Caco-2 (cell line): ENCODE measurements around the gene MEPE. TPM values are rescaled to one million over a fixed set of nuclear protein-coding genes. Genes with fewer than 3 reads are reported as not detected.

Experiments used
- BruUV-seq: library from RNA; stranded (reverse); fragments of 400-500 nt; replicated peaks from 2 replicates; lab custom pipeline; 2021; lab: Mats Ljungman, UMichigan
- CTCF ChIA-PET: fragments of 300-600 bp; sonication (Branson Sonifier 250); formaldehyde crosslinking; loops from one replicate; lab custom pipeline; 2022; ENCODE audit warnings: antibody characterized with exemption; lab: Charles Lee
- POLR2A ChIA-PET: fragments of 300-600 bp; sonication (Branson Sonifier 250); formaldehyde crosslinking; loops from one replicate; lab custom pipeline; 2022; ENCODE audit warnings: antibody characterized with exemption; lab: Charles Lee
- DNase-seq, 2 experiments: peaks; one replicate each; pipeline versions ENCODE4 v3.0.0 to v3.0.0-alpha.2; 2020 to 2022
- H3K27me3 ChIP-seq: replicated peaks from 2 replicates; pipeline ENCODE4 v1.6.0; 2011; ENCODE audit warnings: low read length; ENCODE audit not compliant: control insufficient read depth, insufficient read depth
- H3K36me3 ChIP-seq: 2 replicates; pipeline ENCODE4 v1.5.1; 2011; ENCODE audit warnings: low read length; ENCODE audit not compliant: control insufficient read depth, insufficient read depth
- H3K4me1 ChIP-seq: fragments of 250-450 bp; sonication (Bioruptor Pico); 2 replicates; pipeline ENCODE4 v1.5.1; 2020; ENCODE audit warnings: mild to moderate bottlenecking
- H3K4me3 ChIP-seq: 2 replicates; pipeline ENCODE4 v1.5.1; 2011; ENCODE audit warnings: low read depth, mild to moderate bottlenecking, control low read depth, low read length
- H3K9me3 ChIP-seq: fragments of 250-450 bp; sonication (Bioruptor Pico); 2 replicates; pipeline ENCODE4 v1.5.1; 2020; ENCODE audit warnings: mild to moderate bottlenecking, moderate library complexity
- H3K27ac Mint-ChIP-seq: one replicate; pipeline ENCODE4 v1.8.0; 2022; ENCODE audit warnings: mixed read lengths; ENCODE audit not compliant: unreplicated experiment
- H3K27me3 Mint-ChIP-seq: one replicate; pipeline ENCODE4 v1.8.0; 2022; ENCODE audit warnings: mixed read lengths; ENCODE audit not compliant: insufficient read depth, unreplicated experiment
- H3K36me3 Mint-ChIP-seq: one replicate; pipeline ENCODE4 v1.8.0; 2022; ENCODE audit warnings: mild to moderate bottlenecking, mixed read lengths; ENCODE audit not compliant: insufficient read depth, unreplicated experiment
- H3K4me1 Mint-ChIP-seq: one replicate; pipeline ENCODE4 v1.8.0; 2022; ENCODE audit warnings: low read depth, mixed read lengths; ENCODE audit not compliant: unreplicated experiment
- H3K4me3 Mint-ChIP-seq: one replicate; pipeline ENCODE4 v1.8.0; 2022; ENCODE audit warnings: mild to moderate bottlenecking, moderate library complexity, mixed read lengths; ENCODE audit not compliant: unreplicated experiment
- H3K9me3 Mint-ChIP-seq: one replicate; pipeline ENCODE4 v1.8.0; 2022; ENCODE audit warnings: mixed read lengths; ENCODE audit not compliant: unreplicated experiment
- CTCF ChIP-seq, 2 experiments: fragments of 200-600 bp in 1 of 2; IDR thresholded peaks; 1 replicate in 1 of 2; 2 replicates in 1 of 2; pipeline versions ENCODE4 v1.5.1 to v1.8.0; 2011 to 2022; ENCODE audit warnings: antibody characterized with exemption in 1 of 2, control low read depth in 1 of 2, inconsistent platforms in 1 of 2, low read depth in 1 of 2, low read length in 1 of 2, mild to moderate bottlenecking in 1 of 2, moderate library complexity in 1 of 2; ENCODE audit not compliant: insufficient read depth in 1 of 2, severe bottlenecking in 1 of 2, unreplicated experiment in 1 of 2
- intact Hi-C: fragments of 100-400 bp; cut with micrococcal nuclease; formaldehyde crosslinking; loops from one replicate; pipeline ENCODE4 v1.10.0; 2022; ENCODE audit not compliant: unreplicated experiment
- total RNA-seq: library from RNA; stranded (reverse); gene quantifications from 2 replicates; pipeline ENCODE4 v1.2.3, GENCODE V29; 2022

The MEPE gene
- total RNA-seq, 1 experiment from 2014 or later, result not detected

GRCh38 chr4:87823200-87823599 lies 9.6 kb upstream of the MEPE start:
- no peaks in the 10 kb centered on the region for H3K27me3 ChIP-seq
- POLR2A ChIA-PET, result no interaction called here
- H3K4me3 ChIP-seq, result no peak overlapping the region
- no peaks in the 10 kb centered on the region for H3K36me3 Mint-ChIP-seq
- no peak overlapping the region for H3K27ac Mint-ChIP-seq
- no peaks in the 10 kb centered on the region for H3K9me3 Mint-ChIP-seq
- no peak overlapping the region for H3K4me3 Mint-ChIP-seq
- 0 out of 2 replicates have a peak, but pooled peaks cover 6% of the 10 kb centered on the region for H3K4me1 ChIP-seq
- no peak for DNase-seq
- no peaks in the 10 kb centered on the region for H3K9me3 ChIP-seq
- peaks cover 7% of the 10 kb centered on the region for H3K4me1 Mint-ChIP-seq
- intact Hi-C loops, result no loop called here
- BruUV-seq, result no TSS peak
- TF ChIP-seq CTCF (IDR thresholded peaks at IDR 0.05; ENCODE audit: insufficient read depth in 1 of 2, low read depth in 1 of 2, low read length in 1 of 2, severe bottlenecking in 1 of 2, unreplicated experiment in 1 of 2), result no peak
- no peaks in the 10 kb centered on the region for H3K36me3 ChIP-seq
- CTCF ChIA-PET, result no interaction called here
- peaks cover under 1% of the 10 kb centered on the region for H3K27me3 Mint-ChIP-seq

- no peaks in the 10 kb centered on the region for H3K36me3 Mint-ChIP-seq
- Histone ChIP-seq H3K4me1 (0 out of 2 replicates have a peak, but pooled peaks cover 6% of the 10 kb centered on the region), H3K27me3 (no peaks in the 10 kb centered on the region), H3K36me3 (no peaks in the 10 kb centered on the region), H3K4me3 (no peak overlapping the region), H3K9me3 (no peaks in the 10 kb centered on the region)
- peaks cover 7% of the 10 kb centered on the region for H3K4me1 Mint-ChIP-seq
- no peak overlapping the region for H3K27ac Mint-ChIP-seq
- peaks cover 2% of the 10 kb centered on the region for H3K27me3 Mint-ChIP-seq
- intact Hi-C loops, result no loop called here
- no peaks in the 10 kb centered on the region for H3K9me3 Mint-ChIP-seq
- no peak for DNase-seq
- no peak overlapping the region for H3K4me3 Mint-ChIP-seq
- ChIA-PET POLR2A (no interaction called here), CTCF (no interaction called here)
- no peak for TF ChIP-seq CTCF (IDR thresholded peaks at IDR 0.05; ENCODE audit: insufficient read depth in 1 of 2, low read depth in 1 of 2, low read length in 1 of 2, severe bottlenecking in 1 of 2, unreplicated experiment in 1 of 2)
- BruUV-seq, result no TSS peak
Measured at GRCh38 chr4:87823724-87824123, 9.0 kb upstream of the MEPE start.

- Mint-ChIP-seq H3K36me3 (no peaks in the 10 kb centered on the region), H3K4me3 (no peak overlapping the region), H3K27ac (no peak overlapping the region), H3K27me3 (peaks cover 2% of the 10 kb centered on the region), H3K9me3 (no peaks in the 10 kb centered on the region), H3K4me1 (peaks cover 7% of the 10 kb centered on the region)
- Histone ChIP-seq H3K4me3 (no peak overlapping the region), H3K4me1 (0 out of 2 replicates have a peak, but pooled peaks cover 3% of the 10 kb centered on the region), H3K27me3 (no peaks in the 10 kb centered on the region), H3K36me3 (no peaks in the 10 kb centered on the region), H3K9me3 (no peaks in the 10 kb centered on the region)
- TF ChIP-seq CTCF (IDR thresholded peaks at IDR 0.05; ENCODE audit: insufficient read depth in 1 of 2, low read depth in 1 of 2, low read length in 1 of 2, severe bottlenecking in 1 of 2, unreplicated experiment in 1 of 2), result no peak
- DNase-seq, result no peak
- ChIA-PET CTCF (interaction anchor here (1.1 kb wide), 1 partner anchor 14 kb away, joined by 5 read pairs; no protein-coding TSS in a partner anchor), POLR2A (no interaction called here)
- BruUV-seq, result no TSS peak
- intact Hi-C loops, result no loop called here
Measured at GRCh38 chr4:87824352-87824751, 8.4 kb upstream of the MEPE start.
